ENCODE measurements around the gene ALDOA. TPM values are rescaled to one million over a fixed set of nuclear protein-coding genes. Genes with fewer than 3 reads are reported as not detected.

ALDOA gene
- total RNA-seq, 3 donors from 2014 or later: 1,235 to 2,016 (median 1,778) TPM

Other genes with a start within 250 kb of the ALDOA start
- gene PAGR1, start 249.6 kb upstream of the ALDOA start, total RNA-seq: 10 to 100 TPM; 15.6 to 25.1 (median 20.5) TPM
- gene MVP, start 245.3 kb upstream of the ALDOA start, total RNA-seq: 100 to 1,000 TPM; 307 to 552 (median 529) TPM
- gene CDIPT, start 202.5 kb upstream of the ALDOA start, total RNA-seq: 100 to 1,000 TPM in 1 of 3 donors, 10 to 100 TPM in 2; 53.1 to 102 (median 90.5) TPM
- gene SEZ6L2, start 166.2 kb upstream of the ALDOA start, total RNA-seq: 1 to 10 TPM; 6.1 to 9.6 (median 7.0) TPM
- 1 to 10 TPM; 1.6 to 1.9 (median 1.8) TPM for gene ASPHD1, start 165.3 kb upstream of the ALDOA start, total RNA-seq
- 10 to 100 TPM; 22.2 to 25.8 (median 22.9) TPM for gene KCTD13, start 139.5 kb upstream of the ALDOA start, total RNA-seq
- gene TMEM219, start 103.7 kb upstream of the ALDOA start, total RNA-seq: 100 to 1,000 TPM; 116 to 209 (median 130) TPM
- gene TAOK2, start 91.9 kb upstream of the ALDOA start, total RNA-seq: 10 to 100 TPM; 46.6 to 53.4 (median 50.5) TPM
- gene HIRIP3, start 70.1 kb upstream of the ALDOA start, total RNA-seq: 10 to 100 TPM; 11.3 to 21.3 (median 11.9) TPM
- 10 to 100 TPM; 71.2 to 79.5 (median 78.4) TPM for gene INO80E, start 69.5 kb upstream of the ALDOA start, total RNA-seq
- 10 to 100 TPM in 1 of 3 donors, 1 to 10 TPM in 2; 5.2 to 16.8 (median 7.5) TPM for gene DOC2A, start 54.7 kb upstream of the ALDOA start, total RNA-seq
- not detected for gene C16orf92, start 42.6 kb upstream of the ALDOA start, total RNA-seq
- under 1 TPM in 2 of 3 donors, not detected in 1; 0.38 to 0.46 TPM for gene TLCD3B, start 34.5 kb upstream of the ALDOA start, total RNA-seq
- gene PPP4C, start 10.2 kb downstream of the ALDOA start, total RNA-seq: 100 to 1,000 TPM in 2 of 3 donors, 10 to 100 TPM in 1; 71.7 to 109 (median 102) TPM
- 1 to 10 TPM in 1 of 3 donors, under 1 TPM in 2; 0.63 to 1.9 (median 0.90) TPM for gene TBX6, start 26.2 kb downstream of the ALDOA start, total RNA-seq
- 10 to 100 TPM; 30.5 to 78.4 (median 69.3) TPM for gene YPEL3, start 30.5 kb downstream of the ALDOA start, total RNA-seq
- 10 to 100 TPM; 29.6 to 75.3 (median 51.7) TPM for gene GDPD3, start 47.8 kb downstream of the ALDOA start, total RNA-seq
- gene MAPK3, start 57.5 kb downstream of the ALDOA start, total RNA-seq: 100 to 1,000 TPM; 200 to 378 (median 285) TPM
- 10 to 100 TPM; 24.2 to 42.0 (median 25.2) TPM for gene CORO1A, start 117.8 kb downstream of the ALDOA start, total RNA-seq
- gene BOLA2B, start 127.9 kb downstream of the ALDOA start, total RNA-seq: 100 to 1,000 TPM in 2 of 3 donors, 10 to 100 TPM in 1; 67.8 to 187 (median 152) TPM
- 100 to 1,000 TPM in 1 of 3 donors, 10 to 100 TPM in 2; 52.8 to 100 (median 68.0) TPM for gene SLX1A, start 128.1 kb downstream of the ALDOA start, total RNA-seq
- gene SULT1A3, start 133.5 kb downstream of the ALDOA start, total RNA-seq: 10 to 100 TPM; 37.1 to 96.5 (median 66.7) TPM
- gene NPIPB13, start 182.7 kb downstream of the ALDOA start, total RNA-seq: 10 to 100 TPM; 15.3 to 28.5 (median 21.7) TPM

Data from mucosa of descending colon (tissue), 3 donors.